Measurements from ENCODE around the gene TMEM176B.

DNA sequence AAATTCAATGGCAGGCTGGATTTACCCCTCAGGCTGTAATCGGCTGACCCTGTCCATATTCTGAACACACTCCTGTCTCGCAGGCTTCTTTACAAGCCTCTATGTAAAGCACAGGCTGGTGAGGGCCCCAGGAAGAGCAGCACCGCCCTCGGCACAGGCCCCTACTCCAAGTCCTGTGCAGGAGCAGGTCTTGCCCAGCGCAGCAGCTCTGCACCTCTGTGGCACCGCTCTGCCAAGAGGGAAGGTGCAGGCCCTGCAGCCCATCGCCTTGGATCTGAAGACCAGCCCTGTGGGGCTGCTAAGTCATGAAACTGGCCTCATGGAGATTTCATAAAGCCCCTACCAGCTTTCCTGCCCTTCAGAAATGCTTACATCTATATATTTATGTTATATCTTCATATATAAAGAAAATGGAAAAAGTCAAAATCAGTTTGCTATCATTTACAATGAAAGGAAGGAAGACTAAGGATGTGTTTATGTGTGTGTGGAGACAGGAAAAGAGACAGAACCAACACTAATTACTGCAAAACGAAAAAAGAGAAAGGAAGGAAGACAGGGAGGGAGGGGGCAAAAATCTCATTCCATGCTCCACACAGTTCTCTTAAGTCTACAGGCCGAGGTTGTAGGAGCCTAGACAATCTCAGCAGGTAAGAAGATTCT is 9.6 kb downstream of the TMEM176B start:
- TF ChIP-seq EZH2 (IDR thresholded peaks at IDR 0.05; ENCODE audit: borderline replicate concordance, low read depth, low read length, severe bottlenecking) = no peak
- TF ChIP-seq, protein P1, sequence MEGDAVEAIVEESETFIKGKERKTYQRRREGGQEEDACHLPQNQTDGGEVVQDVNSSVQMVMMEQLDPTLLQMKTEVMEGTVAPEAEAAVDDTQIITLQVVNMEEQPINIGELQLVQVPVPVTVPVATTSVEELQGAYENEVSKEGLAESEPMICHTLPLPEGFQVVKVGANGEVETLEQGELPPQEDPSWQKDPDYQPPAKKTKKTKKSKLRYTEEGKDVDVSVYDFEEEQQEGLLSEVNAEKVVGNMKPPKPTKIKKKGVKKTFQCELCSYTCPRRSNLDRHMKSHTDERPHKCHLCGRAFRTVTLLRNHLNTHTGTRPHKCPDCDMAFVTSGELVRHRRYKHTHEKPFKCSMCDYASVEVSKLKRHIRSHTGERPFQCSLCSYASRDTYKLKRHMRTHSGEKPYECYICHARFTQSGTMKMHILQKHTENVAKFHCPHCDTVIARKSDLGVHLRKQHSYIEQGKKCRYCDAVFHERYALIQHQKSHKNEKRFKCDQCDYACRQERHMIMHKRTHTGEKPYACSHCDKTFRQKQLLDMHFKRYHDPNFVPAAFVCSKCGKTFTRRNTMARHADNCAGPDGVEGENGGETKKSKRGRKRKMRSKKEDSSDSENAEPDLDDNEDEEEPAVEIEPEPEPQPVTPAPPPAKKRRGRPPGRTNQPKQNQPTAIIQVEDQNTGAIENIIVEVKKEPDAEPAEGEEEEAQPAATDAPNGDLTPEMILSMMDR (IDR thresholded peaks at IDR 0.05; ENCODE audit: borderline replicate concordance, extremely low read depth, low read length, poor library complexity, severe bottlenecking) = no peak
